IMR-90 (cell line): ENCODE measurements around the gene MIER2. TPM values are rescaled to one million over a fixed set of nuclear protein-coding genes. Genes with fewer than 3 reads are reported as not detected.

Experiments
- ATAC-seq: fragments of 200-7000 bp; cut with Tn5 transposase; 2 replicates; pipeline ENCODE4 v1.9.1; 2020; ENCODE audit warnings: low read depth, mild to moderate bottlenecking, moderate library complexity
- BruUV-seq: library from RNA; stranded (reverse); fragments of 400-500 nt; replicated peaks from 2 replicates; lab custom pipeline; 2021; lab: Mats Ljungman, UMichigan
- CTCF ChIA-PET: fragments of 300-600 bp; formaldehyde crosslinking; extraction: SDS; loops from one replicate; lab custom pipeline; 2021; ENCODE audit warnings: antibody characterized with exemption; lab: Yijun Ruan, JAX
- POLR2A ChIA-PET: fragments of 300-600 bp; sonication (Branson Sonifier 250); formaldehyde crosslinking; loops from one replicate; lab custom pipeline; 2022; ENCODE audit warnings: antibody characterized with exemption; ENCODE audit not compliant: unreplicated experiment; lab: Charles Lee
- DNase-seq: peaks from one replicate; pipeline ENCODE4 v3.0.0; 2013
- H2AFZ ChIP-seq: replicated peaks from 2 replicates; pipeline ENCODE3; 2013; ENCODE audit warnings: low read length, mild to moderate bottlenecking; ENCODE audit not compliant: poor library complexity
- H2AK5ac ChIP-seq: 2 replicates; pipeline ENCODE4 v1.6.1; 2013; ENCODE audit warnings: low read depth, low read length, inconsistent platforms
- H2AK9ac ChIP-seq: replicated peaks from 2 replicates; pipeline ENCODE3; 2013; ENCODE audit warnings: mild to moderate bottlenecking, low read depth, low read length, moderate library complexity; ENCODE audit not compliant: poor library complexity
- H2BK120ac ChIP-seq: 2 replicates; pipeline ENCODE4 v1.6.1; 2013; ENCODE audit warnings: low read depth, low read length, inconsistent platforms
- H2BK15ac ChIP-seq: 3 replicates; pipeline ENCODE4 v1.6.1; 2013; ENCODE audit warnings: low read depth, low read length, inconsistent platforms
- H2BK20ac ChIP-seq: 2 replicates; pipeline ENCODE4 v1.6.1; 2013; ENCODE audit warnings: low read depth, mild to moderate bottlenecking, inconsistent platforms, low read length, moderate library complexity
- H2BK5ac ChIP-seq: 2 replicates; pipeline ENCODE4 v1.6.1; 2013; ENCODE audit warnings: mild to moderate bottlenecking, low read depth, low read length, inconsistent platforms; ENCODE audit not compliant: poor library complexity, severe bottlenecking
- H3K14ac ChIP-seq: replicated peaks from 2 replicates; pipeline ENCODE4 v1.6.1; 2013; ENCODE audit warnings: low read depth, low read length, inconsistent platforms
- H3K18ac ChIP-seq: 2 replicates; pipeline ENCODE4 v1.6.1; 2013; ENCODE audit warnings: low read depth, low read length, control low read depth
- H3K23ac ChIP-seq: 2 replicates; pipeline ENCODE4 v1.6.1; 2013; ENCODE audit warnings: low read depth, low read length, inconsistent platforms
- H3K27ac ChIP-seq: 2 replicates; pipeline ENCODE4 v1.5.1; 2013; ENCODE audit warnings: mild to moderate bottlenecking, control low read depth, low read length; ENCODE audit not compliant: insufficient read depth
- H3K27me3 ChIP-seq: 2 replicates; pipeline ENCODE4 v1.6.1; 2013; ENCODE audit warnings: low read length; ENCODE audit not compliant: control insufficient read depth, insufficient read depth
- H3K36me3 ChIP-seq: 2 replicates; pipeline ENCODE4 v1.6.1; 2013; ENCODE audit warnings: low read length, mixed read lengths; ENCODE audit not compliant: control insufficient read depth, insufficient read depth
- H3K4ac ChIP-seq: 2 replicates; pipeline ENCODE4 v1.6.1; 2013; ENCODE audit warnings: low read depth, low read length, inconsistent platforms
- H3K4me1 ChIP-seq: 2 replicates; pipeline ENCODE4 v1.6.1; 2013; ENCODE audit warnings: low read length, mixed read lengths; ENCODE audit not compliant: control insufficient read depth, insufficient read depth
- H3K4me2 ChIP-seq: 2 replicates; pipeline ENCODE4 v1.6.1; 2013; ENCODE audit warnings: low read depth, mild to moderate bottlenecking, control low read depth, low read length, moderate library complexity
- H3K4me3 ChIP-seq: 2 replicates; pipeline ENCODE4 v1.5.1; 2013; ENCODE audit warnings: low read depth, mild to moderate bottlenecking, control low read depth, low read length, moderate library complexity; ENCODE audit not compliant: insufficient read depth
- H3K56ac ChIP-seq: 2 replicates; pipeline ENCODE4 v1.6.1; 2013; ENCODE audit warnings: low read length, inconsistent platforms; ENCODE audit not compliant: insufficient read depth; ENCODE audit errors: extremely low read depth
- H3K79me1 ChIP-seq, 2 experiments: 2 replicates each; pipeline ENCODE4 v1.6.1; 2013; ENCODE audit warnings: low read length in 2 of 2, inconsistent platforms in 1 of 2, low read depth in 1 of 2
- H3K9ac ChIP-seq: 2 replicates; pipeline ENCODE4 v1.6.1; 2013; ENCODE audit warnings: low read depth, low read length, control low read depth
- H3K9me1 ChIP-seq: 2 replicates; pipeline ENCODE4 v1.6.1; 2013; ENCODE audit warnings: low read length, inconsistent platforms; ENCODE audit not compliant: insufficient read depth
- H3K9me3 ChIP-seq: 2 replicates; pipeline ENCODE4 v1.6.1; 2013; ENCODE audit warnings: low read length; ENCODE audit not compliant: control insufficient read depth, insufficient read depth
- H4K20me1 ChIP-seq: 2 replicates; pipeline ENCODE4 v1.6.1; 2013; ENCODE audit warnings: low read length, inconsistent platforms; ENCODE audit not compliant: insufficient read depth
- H4K5ac ChIP-seq: 2 replicates; pipeline ENCODE4 v1.6.1; 2013; ENCODE audit warnings: mild to moderate bottlenecking, low read depth, low read length, control low read depth
- H4K8ac ChIP-seq, 2 experiments: 2 replicates each; pipeline ENCODE4 v1.6.1; 2013; ENCODE audit warnings: low read depth in 2 of 2, low read length in 2 of 2, control low read depth in 1 of 2, inconsistent platforms in 1 of 2
- H4K91ac ChIP-seq: 2 replicates; pipeline ENCODE4 v1.6.1; 2013; ENCODE audit warnings: low read depth, low read length, inconsistent platforms; ENCODE audit not compliant: insufficient read depth
- CHD1 ChIP-seq: IDR thresholded peaks from 2 replicates; pipeline ENCODE4 v1.6.1; 2012; ENCODE audit warnings: low read depth, low read length, improper control_type of control experiment
- NFE2L2 ChIP-seq: fragments of 150-350 bp; IDR thresholded peaks from 2 replicates; pipeline ENCODE4 v1.6.1; 2016; ENCODE audit warnings: low read depth, mild to moderate bottlenecking, low read length
- RAD21 ChIP-seq: IDR thresholded peaks from 2 replicates; pipeline ENCODE4 v1.6.1; 2012; ENCODE audit warnings: low read length, improper control_type of control experiment
- SMC3 ChIP-seq: fragments of 150-350 bp; IDR thresholded peaks from 2 replicates; pipeline ENCODE4 v1.6.1; 2016; ENCODE audit warnings: low read depth, mild to moderate bottlenecking, antibody characterized with exemption, low read length, moderate library complexity
- dilution Hi-C: fragments of 300-500 bp; cut with HindIII; formaldehyde crosslinking; loops from one replicate; pipeline ENCODE4 v1.14.3; 2018; ENCODE audit warnings: low sequenced_read_pairs; ENCODE audit not compliant: unreplicated experiment
- in situ Hi-C: fragments of 300-500 bp; cut with MboI; formaldehyde crosslinking; loops from 3 replicates; pipeline ENCODE4 v1.14.3; 2019; ENCODE audit warnings: low sequenced_read_pairs, inconsistent platforms, mixed read lengths
- intact Hi-C: fragments of 100-400 bp; cut with micrococcal nuclease; formaldehyde crosslinking; loops from 2 replicates; pipeline ENCODE4 v1.10.0; 2022
- polyA plus RNA-seq, 3 experiments: library from polyadenylated mRNA; depleted of rRNA; stranded (reverse); fragments of >200 nt; gene quantifications; 2 replicates each; pipeline ENCODE4 v1.2.3, GENCODE V29; 2012; ENCODE audit warnings: low replicate concordance in 1 of 3
- total RNA-seq: library from RNA; depleted of rRNA; stranded (reverse); fragments of >200 nt; gene quantifications from 2 replicates; pipeline ENCODE4 v1.2.3, GENCODE V29; 2012

MIER2 gene
- total and polyA plus RNA-seq, 2 of the 4 experiments (the other 2 are of a cell fraction): 28.0 to 28.4 TPM

- dilution Hi-C loops (no loop called here), in situ Hi-C loops (no loop called here), intact Hi-C loops (no loop called here)
- Histone ChIP-seq H3K27ac (no peak overlapping the region), H3K14ac (no peak overlapping the region), H2BK15ac (no peak overlapping the region), H4K20me1 (no peaks in the 10 kb centered on the region), H3K4ac (no peak overlapping the region), H3K9me1 (no peaks in the 10 kb centered on the region), H3K9me3 (no peaks in the 10 kb centered on the region), H3K4me3 (no peak overlapping the region), H3K27me3 (peaks cover 20% of the 10 kb centered on the region), H3K4me2 (no peak overlapping the region), H2AK9ac (no peak overlapping the region), H3K9ac (no peak overlapping the region), H3K4me1 (no peaks in the 10 kb centered on the region), H3K23ac (no peak overlapping the region), H3K18ac (no peak overlapping the region), H4K5ac (no peak overlapping the region), H2BK5ac (no peak overlapping the region), H4K91ac (no peak overlapping the region), H2BK20ac (no peak overlapping the region), H3K56ac (no peak overlapping the region), H2AK5ac (no peak overlapping the region), H3K79me1 (no peaks in the 10 kb centered on the region), H4K8ac (no peak overlapping the region), H2AFZ (no peak overlapping the region), H2BK120ac (no peak overlapping the region), H3K36me3 (no peaks in the 10 kb centered on the region)
- ChIA-PET POLR2A (no interaction called here), CTCF (no interaction called here)
- DNase-seq (no peak), ATAC-seq (no peak)
- BruUV-seq: no TSS peak
- TF ChIP-seq RAD21: no peak
- no peak for TF ChIP-seq NFE2L2
- no peak for TF ChIP-seq CHD1
- TF ChIP-seq SMC3: no peak
Measured at GRCh38 chr19:269241-269640, 75.4 kb downstream of the MIER2 start.
